ENCODE data around the gene BLOC1S4. TPM values are rescaled to one million over a fixed set of nuclear protein-coding genes. Genes with fewer than 3 reads are reported as not detected.

BLOC1S4 gene
- total and polyA plus RNA-seq, 2 experiments from 2014 or later = 23.9 to 35.2 TPM

DNA sequence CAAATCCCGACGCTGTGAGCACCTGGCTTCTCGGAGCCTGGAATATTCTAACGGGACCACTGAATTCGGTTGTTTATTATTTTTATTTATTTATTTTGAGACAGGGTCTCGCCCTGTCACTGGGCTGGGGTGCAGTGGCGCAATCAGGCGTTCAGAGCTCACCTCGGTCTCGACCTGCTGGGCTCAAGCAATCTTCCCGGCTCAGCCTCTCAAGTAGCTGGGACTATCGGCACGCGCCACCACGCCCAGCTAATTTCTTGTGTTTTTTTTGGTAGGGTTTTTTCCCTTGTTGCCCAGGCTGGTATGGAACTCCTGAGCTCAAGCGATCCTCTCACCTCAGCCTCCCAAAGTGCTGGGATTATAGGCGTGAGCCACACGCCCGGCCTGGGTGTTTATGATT lies 43.8 kb upstream of the BLOC1S4 start:
- Mint-ChIP-seq H3K27me3 (ENCODE audit: insufficient read depth, low read depth, poor library complexity) (peaks cover 19% of the 10 kb centered on the region), H3K4me3 (no peak overlapping the region)

More for the DNA sequence above, 43.8 kb upstream of the BLOC1S4 start:
- H3K4me1 Mint-ChIP-seq = peaks cover 31% of the 10 kb centered on the region
- DNase-seq (ENCODE audit: low spot score) (no peak), ATAC-seq (no peak)
- H3K4me3 ChIP-seq = no peak overlapping the region
- no peaks in the 10 kb centered on the region for H3K9me2 ChIP-seq (ENCODE audit: insufficient read depth)
- H3K27ac Mint-ChIP-seq = no peak overlapping the region
- peaks cover 5% of the 10 kb centered on the region; the same call in 2 of the 3 replicates for H3K9me3 Mint-ChIP-seq
- no peak overlapping the region for H3K4me2 ChIP-seq
- H3K36me3 ChIP-seq (ENCODE audit: insufficient read depth) = peaks cover 5% of the 10 kb centered on the region; the same call in 1 of the 2 replicates
- H3F3A ChIP-seq (replicated peaks; ENCODE audit: low read depth) = no peaks in the 10 kb centered on the region
- TF ChIP-seq, protein P1, sequence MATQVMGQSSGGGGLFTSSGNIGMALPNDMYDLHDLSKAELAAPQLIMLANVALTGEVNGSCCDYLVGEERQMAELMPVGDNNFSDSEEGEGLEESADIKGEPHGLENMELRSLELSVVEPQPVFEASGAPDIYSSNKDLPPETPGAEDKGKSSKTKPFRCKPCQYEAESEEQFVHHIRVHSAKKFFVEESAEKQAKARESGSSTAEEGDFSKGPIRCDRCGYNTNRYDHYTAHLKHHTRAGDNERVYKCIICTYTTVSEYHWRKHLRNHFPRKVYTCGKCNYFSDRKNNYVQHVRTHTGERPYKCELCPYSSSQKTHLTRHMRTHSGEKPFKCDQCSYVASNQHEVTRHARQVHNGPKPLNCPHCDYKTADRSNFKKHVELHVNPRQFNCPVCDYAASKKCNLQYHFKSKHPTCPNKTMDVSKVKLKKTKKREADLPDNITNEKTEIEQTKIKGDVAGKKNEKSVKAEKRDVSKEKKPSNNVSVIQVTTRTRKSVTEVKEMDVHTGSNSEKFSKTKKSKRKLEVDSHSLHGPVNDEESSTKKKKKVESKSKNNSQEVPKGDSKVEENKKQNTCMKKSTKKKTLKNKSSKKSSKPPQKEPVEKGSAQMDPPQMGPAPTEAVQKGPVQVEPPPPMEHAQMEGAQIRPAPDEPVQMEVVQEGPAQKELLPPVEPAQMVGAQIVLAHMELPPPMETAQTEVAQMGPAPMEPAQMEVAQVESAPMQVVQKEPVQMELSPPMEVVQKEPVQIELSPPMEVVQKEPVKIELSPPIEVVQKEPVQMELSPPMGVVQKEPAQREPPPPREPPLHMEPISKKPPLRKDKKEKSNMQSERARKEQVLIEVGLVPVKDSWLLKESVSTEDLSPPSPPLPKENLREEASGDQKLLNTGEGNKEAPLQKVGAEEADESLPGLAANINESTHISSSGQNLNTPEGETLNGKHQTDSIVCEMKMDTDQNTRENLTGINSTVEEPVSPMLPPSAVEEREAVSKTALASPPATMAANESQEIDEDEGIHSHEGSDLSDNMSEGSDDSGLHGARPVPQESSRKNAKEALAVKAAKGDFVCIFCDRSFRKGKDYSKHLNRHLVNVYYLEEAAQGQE (IDR thresholded peaks at IDR 0.05; ENCODE audit: unreplicated experiment) = no peak
- TF ChIP-seq EZH2phosphoT487 (IDR thresholded peaks at IDR 0.05; ENCODE audit: unreplicated experiment) (no peak), ZNF114 (CRISPR knock-in tag; IDR thresholded peaks at IDR 0.05) (no peak), EZH2 (IDR thresholded peaks at IDR 0.05; ENCODE audit: low read depth, unreplicated experiment) (no peak), ZNF331 (CRISPR knock-in tag; IDR thresholded peaks at IDR 0.05; ENCODE audit: low read depth) (no peak), POLR2AphosphoS5 (IDR thresholded peaks at IDR 0.05; ENCODE audit: low read depth) (no peak), CREB1 (CRISPR knock-in tag; IDR thresholded peaks at IDR 0.05; ENCODE audit: low read depth) (no peak), NANOG (IDR thresholded peaks at IDR 0.05; ENCODE audit: borderline replicate concordance) (no peak), JUNB (IDR thresholded peaks at IDR 0.05; ENCODE audit: unreplicated experiment) (no peak), ETS1 (IDR thresholded peaks at IDR 0.05) (no peak), ZNF462 (CRISPR knock-in tag; IDR thresholded peaks at IDR 0.05) (no peak), STAT1 (IDR thresholded peaks at IDR 0.05; ENCODE audit: unreplicated experiment) (no peak)
- TF ChIP-seq, protein P2, sequence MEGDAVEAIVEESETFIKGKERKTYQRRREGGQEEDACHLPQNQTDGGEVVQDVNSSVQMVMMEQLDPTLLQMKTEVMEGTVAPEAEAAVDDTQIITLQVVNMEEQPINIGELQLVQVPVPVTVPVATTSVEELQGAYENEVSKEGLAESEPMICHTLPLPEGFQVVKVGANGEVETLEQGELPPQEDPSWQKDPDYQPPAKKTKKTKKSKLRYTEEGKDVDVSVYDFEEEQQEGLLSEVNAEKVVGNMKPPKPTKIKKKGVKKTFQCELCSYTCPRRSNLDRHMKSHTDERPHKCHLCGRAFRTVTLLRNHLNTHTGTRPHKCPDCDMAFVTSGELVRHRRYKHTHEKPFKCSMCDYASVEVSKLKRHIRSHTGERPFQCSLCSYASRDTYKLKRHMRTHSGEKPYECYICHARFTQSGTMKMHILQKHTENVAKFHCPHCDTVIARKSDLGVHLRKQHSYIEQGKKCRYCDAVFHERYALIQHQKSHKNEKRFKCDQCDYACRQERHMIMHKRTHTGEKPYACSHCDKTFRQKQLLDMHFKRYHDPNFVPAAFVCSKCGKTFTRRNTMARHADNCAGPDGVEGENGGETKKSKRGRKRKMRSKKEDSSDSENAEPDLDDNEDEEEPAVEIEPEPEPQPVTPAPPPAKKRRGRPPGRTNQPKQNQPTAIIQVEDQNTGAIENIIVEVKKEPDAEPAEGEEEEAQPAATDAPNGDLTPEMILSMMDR (conservative IDR thresholded peaks at IDR 0.05; ENCODE audit: low read depth in 2 of 2) = no peak
- no peak overlapping the region for H3K27ac ChIP-seq (ENCODE audit: low read depth)
- H3K27me3 ChIP-seq (ENCODE audit: insufficient read depth) = no peaks in the 10 kb centered on the region
- peaks cover 23% of the 10 kb centered on the region for H3K4me1 ChIP-seq (ENCODE audit: insufficient read depth)
- H3K79me2 ChIP-seq (replicated peaks; ENCODE audit: insufficient read depth) = peaks cover 24% of the 10 kb centered on the region
- peaks cover 19% of the 10 kb centered on the region for H4K20me1 ChIP-seq (replicated peaks; ENCODE audit: insufficient read depth)
- H2AFZ ChIP-seq = no peak overlapping the region
- peaks cover 32% of the 10 kb centered on the region for H3K36me3 Mint-ChIP-seq (ENCODE audit: low read depth)

Measured in GM23338 (cell line).